ENCODE data around the gene SMAD7.

SMAD7 gene

DNA sequence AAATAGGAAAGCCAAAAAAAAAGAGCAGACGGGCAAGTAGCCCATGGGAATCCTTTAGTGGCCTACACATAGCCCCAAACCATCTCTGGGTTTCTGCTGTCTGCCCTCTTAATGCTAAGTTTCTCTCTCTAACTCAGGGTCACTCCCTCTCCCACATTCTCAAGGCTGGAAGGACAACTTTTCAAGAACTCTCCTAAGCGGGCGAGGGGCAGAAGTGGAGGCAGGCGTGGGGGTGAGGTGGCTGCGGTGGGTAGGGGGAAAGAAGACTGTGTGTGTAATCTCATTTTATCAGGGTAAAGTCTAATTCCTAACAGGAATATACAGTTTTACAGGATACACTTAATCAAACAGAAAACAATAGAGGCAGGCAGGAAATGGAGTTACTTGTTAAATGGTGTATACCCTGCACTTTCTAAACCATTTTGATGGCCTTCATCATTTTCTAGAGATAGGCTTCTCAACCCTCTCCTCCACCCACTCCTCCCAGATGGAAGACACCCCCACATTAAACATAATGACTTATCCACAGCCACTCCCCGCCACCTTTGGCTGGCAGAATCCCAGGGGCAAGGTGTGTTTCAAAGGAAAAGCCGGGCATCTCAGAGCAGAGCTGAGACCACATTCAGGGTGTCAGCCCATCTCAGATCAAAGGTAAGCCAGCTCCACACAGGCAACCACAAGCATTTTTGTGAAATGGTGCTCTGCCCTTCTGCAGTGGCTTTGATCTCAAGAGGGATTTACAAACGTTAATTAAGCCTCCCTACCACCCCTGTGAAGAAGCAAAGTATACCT, 6.8 kb downstream of the SMAD7 start:
- no peak for DNase-seq

DNA sequence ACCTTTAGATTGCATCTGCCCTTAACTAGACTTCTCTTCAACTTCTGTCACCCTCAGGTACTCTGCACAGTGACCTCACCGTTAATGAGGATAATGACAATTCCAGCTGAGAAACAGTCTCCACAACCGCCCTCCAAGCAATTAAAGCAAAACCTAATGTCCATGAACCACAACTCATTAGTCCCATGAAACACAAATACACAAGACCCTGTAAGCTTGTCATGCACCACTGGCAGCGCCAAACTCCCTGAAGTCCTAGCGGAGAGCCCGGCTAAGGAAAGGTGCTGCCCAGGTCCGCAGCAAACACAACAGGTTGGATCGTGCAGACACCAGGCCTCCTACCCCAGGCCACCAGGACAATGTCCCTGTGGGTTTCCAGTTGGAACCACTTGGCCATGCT, 7.4 kb downstream of the SMAD7 start:
- DNase-seq: no peak

DNA sequence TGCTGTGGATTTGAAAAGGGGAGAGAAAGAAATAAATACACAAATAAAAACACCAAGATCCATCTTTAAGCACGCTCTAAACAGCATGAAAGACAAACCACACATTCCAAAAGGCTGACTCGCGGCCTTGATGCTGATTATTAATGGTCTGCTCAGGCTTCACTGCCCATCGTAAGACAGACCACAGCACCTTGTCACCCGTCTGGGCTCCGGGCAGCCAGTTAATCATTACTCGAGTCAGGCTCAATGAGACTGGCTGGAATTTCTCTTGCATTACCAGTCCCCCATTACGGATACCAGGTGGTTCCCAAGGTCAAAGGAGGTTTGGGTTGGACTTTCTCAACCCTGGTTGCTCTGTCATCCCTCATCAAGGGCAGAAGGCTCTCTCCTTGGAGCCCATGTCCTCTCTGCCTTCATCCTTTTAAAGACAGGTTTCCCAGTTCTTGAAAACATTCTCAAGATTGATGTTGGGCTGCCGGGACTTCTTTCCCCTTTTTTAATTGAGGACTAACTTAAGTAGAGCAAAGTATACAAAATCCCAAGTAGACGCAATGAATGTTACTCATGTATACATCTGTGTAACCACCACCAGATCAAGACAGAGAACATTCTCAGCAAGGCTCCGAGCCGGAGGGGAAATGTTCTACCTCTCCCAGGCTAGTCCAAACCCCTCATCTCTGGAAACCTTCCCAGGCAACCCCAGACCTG, 8.1 kb downstream of the SMAD7 start:
- no peak for DNase-seq

DNA sequence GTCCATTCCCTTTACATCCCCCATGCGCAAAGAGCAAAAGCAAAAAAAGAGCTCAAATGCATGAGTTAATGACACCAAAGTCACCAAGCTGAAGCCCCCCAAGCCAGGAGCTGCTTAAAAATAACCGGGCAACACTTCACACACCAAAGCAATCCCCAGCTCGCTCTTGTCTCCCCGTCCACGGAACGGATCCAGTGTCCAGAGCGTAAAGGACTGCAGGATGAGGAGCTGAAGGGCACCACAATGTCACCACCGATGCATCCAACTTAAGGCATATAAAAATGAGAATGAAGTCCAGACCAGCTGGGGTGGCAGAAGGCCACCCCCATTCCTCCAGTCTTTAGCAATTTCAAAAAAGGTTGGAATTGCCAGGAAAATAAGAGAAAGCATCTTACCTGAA, 8.7 kb downstream of the SMAD7 start:
- no peak for DNase-seq

DNA sequence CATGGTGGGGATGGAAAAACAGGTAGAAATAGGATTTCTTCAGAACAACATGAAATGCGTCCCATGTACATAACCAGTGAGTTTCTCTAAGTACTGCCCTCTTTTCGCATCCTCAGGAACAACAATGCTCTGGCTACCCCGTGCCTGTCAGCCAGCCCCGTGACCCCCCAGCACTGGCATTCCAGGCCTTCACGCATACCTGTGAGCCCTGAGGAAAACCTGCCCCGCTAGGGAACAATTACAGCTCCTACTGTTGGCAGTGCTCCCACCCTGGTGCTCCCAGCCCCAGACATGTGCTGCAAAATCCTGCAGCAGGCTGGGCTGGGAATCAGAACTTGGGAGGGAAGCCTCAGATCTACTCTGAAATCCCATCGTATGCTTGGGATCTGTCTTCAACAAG, 9.1 kb downstream of the SMAD7 start:
- DNase-seq: no peak

DNA sequence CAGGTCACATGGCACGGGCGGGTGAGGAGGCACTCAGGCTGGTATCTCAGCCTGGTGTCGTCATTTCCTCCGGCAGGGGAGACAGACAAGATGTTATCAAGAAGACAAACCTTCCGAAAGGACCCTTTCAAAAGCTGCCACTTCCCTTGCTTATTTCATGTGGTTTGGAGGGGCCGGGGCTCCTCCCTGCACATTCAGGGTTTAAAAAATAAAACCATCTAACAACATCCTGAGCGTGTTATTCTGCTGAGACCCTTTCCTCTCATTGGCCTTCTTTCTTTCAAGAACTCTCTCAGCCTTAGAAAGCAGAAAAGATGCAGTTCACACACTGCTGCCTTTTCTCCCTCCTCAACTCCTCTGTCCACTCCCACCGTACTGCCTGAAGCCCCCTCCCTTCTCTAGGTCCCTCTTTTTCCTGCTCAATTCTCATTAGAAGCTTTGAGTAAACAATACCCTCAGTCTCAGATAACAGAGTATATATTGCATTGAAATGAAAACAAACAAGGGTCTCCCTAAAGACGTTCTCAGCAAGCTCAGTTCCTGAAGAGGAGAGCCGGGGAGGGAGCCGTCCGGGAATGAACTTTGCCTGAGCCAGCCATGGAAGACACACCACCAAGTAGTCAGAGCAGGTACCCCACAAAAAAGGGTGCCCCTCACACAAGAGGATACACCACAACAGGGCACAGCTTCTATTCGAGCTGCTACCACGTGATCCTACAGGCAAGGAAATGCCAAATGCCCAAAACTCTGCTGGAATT, 9.7 kb downstream of the SMAD7 start:
- peak; percentile 69 for DNase-seq

DNA sequence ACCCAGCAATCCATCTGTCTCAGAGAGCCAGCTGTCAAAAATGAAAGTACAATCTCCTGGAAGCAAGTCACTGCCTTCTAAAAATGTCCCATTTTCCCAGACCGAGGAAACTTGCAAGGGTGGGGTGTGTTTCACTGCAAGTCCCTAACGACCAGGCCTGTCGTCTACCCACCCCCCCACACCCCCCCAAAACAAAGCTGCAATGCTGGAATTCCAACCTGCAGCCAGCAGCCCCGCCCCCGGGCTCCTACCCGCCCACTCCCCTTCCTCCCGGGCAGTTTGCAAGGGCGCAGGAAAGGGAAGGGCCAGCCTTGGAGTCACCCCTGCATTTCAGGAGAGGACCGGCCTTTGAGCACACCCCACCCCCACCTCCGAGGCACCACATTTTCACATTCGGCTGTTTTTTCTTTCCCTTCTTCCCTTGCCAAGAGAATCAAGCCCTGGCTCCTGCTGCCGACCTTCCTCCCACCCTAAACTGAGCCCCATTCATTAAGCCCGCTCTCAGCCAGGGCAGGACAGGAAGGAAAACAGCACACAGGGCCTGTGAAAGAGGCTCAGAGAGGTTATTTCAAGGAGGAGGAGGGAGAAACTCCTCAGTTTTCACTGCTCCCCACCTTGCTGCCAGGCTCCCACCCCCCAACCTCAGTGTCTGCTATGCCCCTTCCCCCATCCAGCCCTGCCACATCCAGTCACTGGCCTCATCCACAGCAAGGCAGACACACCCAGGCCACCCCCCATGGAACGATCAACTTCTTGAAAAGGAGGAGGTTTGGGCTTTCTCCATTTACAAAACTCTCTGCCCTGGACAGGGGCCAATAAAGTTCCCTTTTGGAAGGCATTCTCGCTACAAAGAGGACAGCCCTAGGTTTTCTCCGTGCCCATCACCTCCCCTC, 11.3 kb downstream of the SMAD7 start:
- no peak for DNase-seq

DNA sequence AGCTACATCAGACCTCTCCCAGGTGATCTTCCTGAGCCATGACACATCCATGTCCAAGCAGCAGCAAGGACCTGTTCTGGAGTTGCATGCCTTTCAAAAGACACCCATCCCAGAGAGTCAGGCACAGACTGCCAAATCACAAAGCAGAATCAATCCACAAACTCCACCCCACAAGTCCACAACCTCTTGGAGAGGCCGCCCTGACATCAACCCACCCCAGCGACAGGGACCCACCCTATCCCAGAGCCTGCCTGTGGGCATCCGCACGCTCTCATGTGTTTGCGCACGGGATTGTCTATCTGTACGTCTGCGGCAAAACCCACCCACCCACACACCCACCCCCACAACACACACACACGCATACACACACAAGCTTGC, 11.9 kb downstream of the SMAD7 start:
- DNase-seq: no peak

DNA sequence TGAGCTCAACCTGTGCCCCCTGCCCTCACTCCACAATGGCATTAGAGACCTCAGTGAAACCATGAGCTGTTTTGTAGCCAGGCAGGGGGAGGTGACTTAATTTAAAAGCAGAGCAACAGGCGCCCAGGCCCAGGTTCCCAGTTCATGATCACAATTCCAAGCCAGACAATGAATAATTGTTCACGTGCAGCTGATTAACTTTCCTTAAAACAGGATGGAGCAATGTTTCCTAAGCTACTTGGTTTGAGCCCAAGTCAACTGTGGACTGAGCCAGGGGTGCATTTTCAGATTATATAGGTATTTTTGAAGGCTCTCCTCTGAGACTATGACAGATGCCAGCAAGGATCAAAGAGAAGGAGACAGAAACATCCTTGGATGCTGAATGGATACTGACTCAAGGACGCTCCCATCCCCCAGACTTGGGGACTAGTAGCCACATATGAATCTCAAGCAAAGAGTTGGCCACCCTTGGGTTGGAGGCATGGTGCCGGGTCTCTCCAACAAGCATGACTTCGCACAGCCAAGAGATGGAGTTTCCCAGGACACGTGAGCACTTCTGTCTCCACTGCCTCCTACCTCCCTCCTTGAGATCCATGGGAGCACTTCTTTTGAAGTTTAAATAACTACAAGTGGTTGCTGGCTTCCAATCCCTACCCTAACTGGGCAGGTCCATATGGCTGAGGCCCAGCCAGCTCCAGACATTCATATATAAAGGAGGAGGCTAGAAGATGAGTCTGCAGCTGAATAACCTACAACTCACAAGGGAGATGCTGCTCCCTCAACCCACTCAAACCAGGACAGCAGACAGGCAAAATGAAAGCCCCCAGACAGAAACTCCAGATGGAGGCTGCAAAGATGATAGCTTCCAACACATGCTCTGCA, 12.7 kb downstream of the SMAD7 start:
- no peak for DNase-seq

DNA sequence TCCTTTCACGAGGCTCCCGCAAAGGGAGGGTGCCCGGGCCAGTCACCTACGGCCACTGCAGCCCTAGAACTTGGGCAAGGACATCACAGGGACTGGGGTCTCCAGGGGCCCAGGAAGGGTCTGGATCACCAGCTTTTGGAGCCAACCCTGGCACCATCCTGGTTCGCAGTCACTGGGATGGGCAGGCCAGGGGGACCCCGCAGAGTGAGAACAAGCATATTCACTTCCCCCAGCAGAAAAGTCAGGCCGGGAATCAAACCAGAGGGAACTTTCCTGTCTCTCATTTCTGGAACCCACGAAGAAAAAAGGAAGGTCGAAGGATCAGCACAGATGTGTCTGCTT, 15.4 kb downstream of the SMAD7 start:
- DNase-seq: no peak

DNA sequence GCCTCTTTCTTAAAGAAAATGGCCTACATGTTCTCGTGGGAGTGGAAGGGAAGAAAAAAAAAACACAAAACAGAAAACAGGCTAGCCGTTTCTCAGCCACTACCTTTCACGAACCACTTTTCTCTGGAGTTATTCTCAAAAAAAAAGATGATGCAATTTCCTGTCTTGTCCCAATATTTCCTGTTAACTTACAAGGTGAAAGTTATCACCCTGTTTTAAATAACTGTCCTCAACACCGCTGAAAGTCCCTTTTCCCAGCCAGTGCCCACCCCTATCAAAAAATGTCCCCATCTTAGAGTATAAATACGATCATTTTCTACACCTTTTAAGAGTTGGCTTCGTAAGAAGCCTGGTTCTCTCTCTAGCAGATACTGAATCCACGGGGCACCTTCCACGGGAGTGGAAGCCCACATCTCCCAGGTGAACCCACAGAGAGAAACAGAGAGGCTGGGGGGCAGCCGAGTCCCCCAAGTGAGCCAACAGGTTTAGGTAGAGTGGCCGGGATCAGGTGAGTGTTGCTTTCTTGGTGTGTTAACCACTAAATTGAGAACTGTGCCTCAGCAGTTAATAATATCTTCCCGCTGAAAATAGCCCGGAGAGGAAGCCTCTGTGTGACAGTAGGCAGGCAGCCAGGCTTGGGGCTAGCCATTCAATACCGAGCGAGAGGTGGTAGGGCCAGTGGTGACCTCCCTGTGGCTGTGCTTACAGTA, 15.9 kb downstream of the SMAD7 start:
- DNase-seq: no peak

DNA sequence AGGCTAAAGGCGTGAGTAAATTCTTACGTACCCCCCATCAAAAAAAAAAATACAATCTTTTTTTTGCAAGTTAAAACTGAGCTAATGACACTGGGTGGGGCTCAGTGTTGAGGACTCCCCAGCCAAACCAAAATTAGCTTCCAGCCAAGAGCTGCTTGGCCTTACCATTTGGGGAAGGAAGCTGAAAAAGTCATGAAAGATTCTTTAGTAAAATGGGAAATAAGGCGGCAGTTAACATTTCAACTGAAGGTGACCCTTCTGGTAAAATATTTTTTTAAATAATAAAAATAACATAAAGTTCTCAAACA, 16.4 kb downstream of the SMAD7 start:
- DNase-seq: no peak

DNA sequence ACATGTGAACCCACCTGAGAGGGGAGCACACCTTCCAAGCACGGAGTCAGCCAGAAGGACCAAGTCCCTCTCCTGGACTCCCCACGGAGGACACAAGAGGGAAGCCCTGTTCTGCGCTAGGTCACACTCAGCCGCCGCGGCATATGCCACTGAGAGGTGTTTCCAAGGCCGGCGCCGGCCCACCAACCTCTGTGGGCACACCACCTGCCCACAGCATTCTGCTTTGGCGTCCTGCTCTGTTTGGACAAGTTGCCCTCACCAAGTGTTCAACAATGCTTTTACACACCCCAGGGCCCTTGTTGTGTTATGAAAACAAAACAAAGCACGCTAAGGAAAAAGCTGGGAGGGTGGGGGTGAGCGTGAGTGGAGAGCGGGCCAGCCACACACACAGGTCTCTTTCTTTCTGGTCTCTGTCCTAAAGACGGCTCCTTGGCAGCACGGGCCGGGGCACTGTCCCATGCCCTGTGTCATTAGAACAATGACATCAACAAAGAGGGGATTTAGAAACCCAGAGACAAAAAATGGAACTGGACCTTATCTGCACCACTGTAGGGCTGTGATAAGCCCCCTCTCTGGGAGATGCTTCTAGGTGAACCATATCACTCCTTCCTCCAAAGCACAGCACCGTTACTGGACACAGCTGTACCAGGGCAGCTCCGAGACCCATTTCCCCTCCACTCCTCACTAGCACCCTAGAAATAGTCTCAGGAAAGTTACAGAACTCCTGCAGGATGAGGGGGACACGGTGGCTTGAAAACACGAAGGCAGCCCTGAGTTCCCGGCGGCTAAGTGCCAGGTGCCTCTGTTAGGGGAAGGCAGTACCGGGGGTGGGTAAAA, 17.0 kb downstream of the SMAD7 start:
- no peak for DNase-seq

DNA sequence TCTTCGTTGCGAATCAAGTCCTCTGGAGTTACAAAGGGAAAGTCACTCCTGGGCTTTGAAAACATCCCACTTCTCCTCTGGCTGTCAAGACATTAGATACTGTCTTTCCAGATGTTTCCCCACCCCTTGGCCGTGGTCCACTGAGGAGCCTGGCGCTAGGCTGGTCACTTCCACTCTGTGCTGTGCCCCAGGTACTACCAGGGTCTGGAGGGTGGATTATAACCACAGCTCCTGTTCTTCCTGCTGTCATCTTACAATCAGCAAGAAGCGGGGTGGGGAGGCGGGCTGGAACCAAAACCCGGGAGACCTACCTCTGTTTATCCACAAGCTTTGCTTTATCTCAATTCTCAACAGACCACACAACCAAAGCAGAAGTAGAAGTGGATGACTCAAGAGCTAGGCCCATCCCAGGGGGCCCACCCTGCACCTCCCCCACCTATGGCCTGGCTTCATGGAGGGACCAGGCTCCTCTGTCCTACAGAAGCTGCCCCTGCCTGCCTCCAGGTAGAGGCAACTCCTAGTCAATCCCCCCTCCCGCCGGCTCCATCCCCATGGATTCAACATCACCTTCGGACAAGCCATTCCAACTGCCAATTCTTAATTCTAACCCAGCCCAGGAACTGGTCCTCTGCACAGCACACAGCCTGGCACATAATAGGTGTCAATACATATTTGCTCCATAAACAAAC, 17.8 kb downstream of the SMAD7 start:
- DNase-seq: no peak

DNA sequence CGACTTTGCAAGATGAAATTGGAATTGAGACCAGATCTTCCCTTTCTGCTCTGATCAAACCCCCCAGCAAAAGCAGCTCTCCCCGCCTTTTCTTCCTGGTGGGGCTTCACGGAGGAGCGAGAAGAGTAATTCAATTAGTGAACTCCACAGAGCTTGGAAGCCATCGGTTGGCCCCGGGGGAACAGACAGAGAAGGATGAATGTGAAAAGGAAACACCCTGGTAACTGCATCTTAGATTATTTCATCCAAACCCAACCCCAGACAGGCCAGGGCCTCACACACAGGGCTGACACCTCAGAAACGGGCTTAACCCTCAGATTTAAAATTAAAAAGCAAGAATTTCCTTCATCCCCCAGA, 18.3 kb downstream of the SMAD7 start:
- DNase-seq: no peak

DNA sequence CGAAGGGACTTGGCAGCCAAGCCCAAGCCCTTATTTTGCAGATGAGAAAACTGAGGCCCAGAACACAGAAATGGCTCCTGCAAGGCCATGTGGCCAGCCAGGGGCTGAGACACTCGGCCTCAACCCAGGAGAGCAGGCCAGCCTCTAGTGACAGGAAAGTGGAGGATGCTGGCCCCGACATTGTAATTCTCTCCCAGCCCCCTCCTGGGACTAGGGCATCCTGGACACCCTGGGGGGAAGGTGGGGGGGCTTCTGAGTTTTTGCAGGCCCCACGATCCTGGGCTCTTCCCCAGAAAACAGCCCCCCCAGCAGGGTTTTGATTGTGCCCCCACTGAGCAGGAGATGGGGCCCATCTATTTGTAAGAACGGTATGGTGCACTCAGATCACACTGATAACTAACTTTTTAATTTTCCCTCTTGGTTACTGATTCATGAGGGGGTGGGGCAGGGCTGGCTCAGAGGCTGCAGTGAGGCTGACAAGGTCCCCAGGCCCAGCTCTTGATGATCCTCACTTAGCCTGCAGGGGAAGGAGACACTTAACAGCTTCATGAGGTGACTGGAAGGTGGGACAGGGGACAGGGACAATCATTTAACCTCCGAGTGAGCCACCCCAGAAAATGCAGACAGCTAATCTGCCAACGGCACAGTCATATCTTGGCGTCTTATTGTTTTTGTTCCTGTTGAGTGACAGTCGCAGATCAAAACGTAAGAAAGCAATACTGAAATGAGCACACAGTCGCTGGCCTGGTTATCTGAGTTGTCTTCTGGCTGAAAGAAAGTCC, 18.9 kb downstream of the SMAD7 start:
- DNase-seq: peak; percentile 81

DNA sequence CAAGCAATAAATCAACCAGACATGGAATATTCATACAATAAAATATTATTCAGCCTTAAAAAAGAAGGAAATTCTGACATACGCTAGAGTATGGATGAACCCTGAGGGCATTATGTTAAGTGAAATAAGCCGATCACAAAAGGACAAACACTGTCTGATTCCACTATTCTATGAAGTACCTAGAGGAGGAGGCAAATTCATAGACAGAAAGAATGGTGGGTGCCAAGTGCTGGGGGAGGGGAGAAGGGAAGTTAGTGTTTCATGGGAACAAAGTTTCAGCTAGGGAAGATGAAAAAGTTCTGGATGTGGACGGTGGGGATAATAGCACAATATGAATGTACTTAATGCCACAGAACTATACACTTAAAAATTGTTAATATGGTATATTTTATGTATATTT, 19.8 kb downstream of the SMAD7 start:
- no peak for DNase-seq

DNA sequence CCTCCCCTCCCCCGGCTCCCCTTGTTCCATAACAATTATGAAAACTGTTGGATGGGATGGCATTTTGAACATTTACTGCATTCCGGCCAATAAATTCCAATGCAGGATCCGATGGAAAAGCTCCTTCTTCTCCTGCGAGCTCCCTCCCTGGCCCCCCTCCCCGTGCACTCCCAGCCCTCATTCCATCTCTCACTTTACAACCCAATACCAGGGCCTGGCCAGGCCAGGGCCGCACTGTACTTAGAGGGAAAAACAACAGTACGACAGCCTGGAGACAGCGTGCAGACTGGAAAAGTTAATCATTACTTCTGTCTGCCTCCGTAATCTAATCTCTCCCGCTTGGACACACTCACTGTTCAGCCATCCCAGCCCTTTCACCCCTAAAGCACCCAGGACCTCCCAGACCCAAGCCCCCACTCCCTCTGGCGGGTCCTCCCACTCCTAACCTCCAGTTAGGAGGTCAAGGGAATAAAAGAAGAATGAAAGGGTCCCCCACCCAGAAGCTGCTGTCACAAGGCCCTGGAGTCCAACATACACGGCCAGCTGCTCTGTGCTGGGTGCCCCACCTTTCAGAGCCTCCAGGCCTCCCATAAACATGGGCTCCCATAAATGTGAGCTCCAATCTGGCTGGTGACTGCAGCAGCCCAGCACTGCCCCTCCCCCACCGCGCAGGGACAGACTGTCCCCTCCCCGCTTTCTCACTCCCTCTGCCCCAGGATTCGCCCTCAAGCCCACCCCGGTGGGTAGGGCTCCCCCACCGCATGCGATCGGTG, 20.6 kb downstream of the SMAD7 start:
- DNase-seq: no peak

Data from stimulated activated CD4-positive, alpha-beta T cell treated with anti-CD3 and anti-CD28 coated beads, Interleukin-1b, Interleukin-23, amount 100 ng/mL, for 48 hours (primary cell).